ENCODE data around the gene TMEM119. TPM values are rescaled to one million over a fixed set of nuclear protein-coding genes. Genes with fewer than 3 reads are reported as not detected.

Gene TMEM119
- total and polyA plus RNA-seq, 2 of the 8 experiments (the other 6 are each of a cell fraction or from before 2014, with no cell fraction given), result 0.35 to 0.61 TPM

DNA sequence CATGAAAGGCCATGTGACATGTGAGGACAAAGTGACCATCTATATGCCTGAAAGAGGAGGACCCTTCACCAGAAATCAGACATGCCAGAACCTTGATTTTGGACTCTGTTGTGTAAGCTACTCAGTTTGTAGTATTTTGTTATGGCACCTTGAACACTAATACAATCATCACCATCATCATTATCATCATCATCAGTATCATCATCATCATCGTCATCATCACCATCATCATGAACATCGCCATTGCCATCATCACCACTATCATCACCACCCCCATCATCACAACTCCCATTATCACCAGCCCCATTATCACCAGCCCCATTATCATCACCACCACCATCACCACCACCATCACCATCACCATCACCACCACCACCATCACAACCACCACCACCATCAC is 19.6 kb downstream of the TMEM119 start:
- TF ChIP-seq EGR1 (IDR thresholded peaks at IDR 0.05; ENCODE audit: borderline replicate concordance, low read depth, low read length) (no peak), GABPA (IDR thresholded peaks at IDR 0.05; ENCODE audit: borderline replicate concordance, insufficient read depth, low read length) (no peak)
- no peaks in the 10 kb centered on the region for H3K4me1 ChIP-seq (replicated peaks in 1 of 4; ENCODE audit: control insufficient read depth in 3 of 4, insufficient read depth in 4 of 4, low read length in 3 of 4)
- H3K79me2 ChIP-seq (ENCODE audit: control insufficient read depth in 1 of 2, insufficient read depth in 2 of 2, low read length in 2 of 2), result no peaks in the 10 kb centered on the region
- H2BK15ac ChIP-seq (ENCODE audit: low read length), result no peak overlapping the region
- no peak overlapping the region for H3K9ac ChIP-seq (replicated peaks in 1 of 4; ENCODE audit: extremely low read depth in 1 of 4, low read depth in 3 of 4, low read length in 3 of 4)
- H2BK5ac ChIP-seq (ENCODE audit: low read depth, low read length), result no peak overlapping the region
- no peak overlapping the region for H4K91ac ChIP-seq (replicated peaks; ENCODE audit: insufficient read length, low read length)
- no peak overlapping the region for H3K23ac ChIP-seq (ENCODE audit: insufficient read length)
- H3K27ac ChIP-seq (ENCODE audit: low read depth, low read length), result no peak overlapping the region
- no peaks in the 10 kb centered on the region for H3K79me1 ChIP-seq (ENCODE audit: low read depth, low read length)
- no peak overlapping the region for H2BK12ac ChIP-seq (ENCODE audit: low read depth, low read length)
- no peak overlapping the region for H3K4me2 ChIP-seq (ENCODE audit: insufficient read depth in 1 of 2, low read depth in 2 of 2, low read length in 2 of 2)
- no peak overlapping the region for H4K8ac ChIP-seq (ENCODE audit: extremely low read depth, insufficient read depth, low read length)
- H3K27me3 ChIP-seq (replicated peaks in 1 of 4; ENCODE audit: control insufficient read depth in 3 of 4, extremely low read depth in 1 of 4, insufficient read depth in 3 of 4, low read length in 3 of 4), result no peaks in the 10 kb centered on the region
- peaks cover 0 to 3% of the 10 kb centered on the region in 2 experiments; a peak in 1 of 4 replicates for H3K9me3 ChIP-seq (ENCODE audit: insufficient read depth in 2 of 2, low read depth in 1 of 2, low read length in 1 of 2)
- no peak overlapping the region for H3K18ac ChIP-seq (ENCODE audit: extremely low read depth, low read length)
- no peaks in the 10 kb centered on the region for H3K36me3 ChIP-seq (ENCODE audit: control insufficient read depth in 2 of 4, insufficient read depth in 4 of 4, low read length in 3 of 4)
- CTCF ChIA-PET (ENCODE audit: partially characterized antibody), result interaction anchor here (0.6 to 24.3 kb wide), 6 partner anchors 10 to 86 kb away, joined by 3 to 523 read pairs (median 4); no protein-coding TSS in a partner anchor
- H4K5ac ChIP-seq (ENCODE audit: insufficient read length, low read depth, low read length), result no peak overlapping the region
- no peak overlapping the region for H3K4ac ChIP-seq (replicated peaks; ENCODE audit: insufficient read length, low read depth, low read length)
- H2BK20ac ChIP-seq (ENCODE audit: low read length), result no peak overlapping the region
- H2BK120ac ChIP-seq (replicated peaks; ENCODE audit: low read depth, low read length), result no peak overlapping the region
- WGBS, 2 experiments (ENCODE audit: extremely low coverage in 1 of 2, insufficient coverage in 1 of 2, insufficient read length in 1 of 2, insufficient replicate concordance in 2 of 2, low coverage in 1 of 2, low lambda C conversion rate in 2 of 2, missing lambda C conversion rate in 1 of 2), result 78% methylated on average over 2 of the region's 2 CpGs; no CpG with 5 or more reads in 1 of the 2 experiments
- H3K14ac ChIP-seq (ENCODE audit: insufficient read length), result no peak overlapping the region
- no peak overlapping the region for H3K56ac ChIP-seq (replicated peaks; ENCODE audit: insufficient read length, low read depth, low read length)
- FAIRE-seq, result no peak
- DNase-seq (ENCODE audit: low read depth in 1 of 2, low spot score in 2 of 2), result no peak
- H3K23me2 ChIP-seq (ENCODE audit: low read depth, low read length), result peaks cover 14% of the 10 kb centered on the region; the same call in 1 of the 2 replicates
- no peak overlapping the region for H2AFZ ChIP-seq (ENCODE audit: low read length)
- no peak overlapping the region for H3K4me3 ChIP-seq (ENCODE audit: extremely low read depth in 1 of 4, insufficient read depth in 2 of 4, low read depth in 3 of 4, low read length in 4 of 4)
- POLR2A ChIA-PET (ENCODE audit: partially characterized antibody), result no interaction called here
- H4K20me1 ChIP-seq (replicated peaks in 1 of 2; ENCODE audit: control insufficient read depth in 1 of 2, insufficient read depth in 2 of 2, low read length in 2 of 2), result peaks cover 0 to 6% of the 10 kb centered on the region in 2 experiments
- no peak overlapping the region for H2AK5ac ChIP-seq (ENCODE audit: low read depth, low read length)
